ENCODE measurements around the gene GSTA5. TPM values are rescaled to one million over a fixed set of nuclear protein-coding genes. Genes with fewer than 3 reads are reported as not detected.
"Not testable (repeated sequence)": the region's sequence is repeated elsewhere in the genome, so short reads cannot be mapped to it uniquely, and the experiment has no call there.

Gene GSTA5
- total RNA-seq, 3 donors from 2014 or later (not counting 1 experiment from before 2014, with no cell fraction given), result not detected

DNA sequence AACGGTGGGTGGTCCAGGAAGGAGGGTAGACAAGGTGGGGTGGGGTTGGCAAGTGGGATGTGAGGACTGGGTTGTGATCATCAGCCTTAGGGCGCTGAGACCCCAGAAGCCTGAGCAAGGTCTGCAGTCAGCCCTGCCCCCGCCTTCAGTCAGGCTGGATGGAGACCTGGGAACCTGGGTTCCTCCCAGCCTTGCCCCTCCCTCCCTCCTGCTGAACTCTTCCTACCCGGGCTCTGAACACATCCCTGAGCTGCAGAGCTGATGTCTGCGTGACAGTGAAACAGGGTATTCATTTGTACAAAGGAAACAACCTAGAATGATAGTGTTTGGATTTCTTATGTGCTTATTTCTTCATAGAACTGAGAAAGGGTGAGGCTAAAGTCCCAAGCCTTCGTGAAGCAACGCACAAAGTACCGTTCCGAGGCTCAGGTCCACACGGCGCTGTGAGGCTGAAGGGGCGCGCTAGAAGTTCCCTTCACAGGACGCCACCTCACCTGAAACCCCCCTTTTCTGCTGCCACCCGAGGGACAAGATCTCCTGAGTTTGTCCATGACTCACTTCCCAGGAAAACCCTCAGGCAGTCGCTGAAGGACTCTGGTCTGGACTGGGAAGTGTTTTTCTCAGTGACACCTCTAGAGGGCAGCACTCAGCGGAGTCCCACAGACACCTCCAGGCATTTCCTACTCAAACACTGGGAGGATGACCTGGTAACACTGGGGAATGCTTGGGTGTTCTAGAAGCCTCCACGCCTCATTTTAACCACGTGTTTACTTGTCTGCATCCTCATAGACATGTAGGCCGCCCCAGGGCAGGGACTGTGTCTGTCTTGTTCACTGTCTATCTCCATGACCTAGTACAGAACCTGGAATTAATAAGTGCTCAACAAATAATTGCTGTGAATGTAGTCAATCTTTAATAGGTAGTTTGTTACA, 1.2 kb downstream of the GSTA5 start:
- H3K4me3 Mint-ChIP-seq, result no peak overlapping the region
- H3K36me3 Mint-ChIP-seq, result no peaks in the 10 kb centered on the region
- Histone ChIP-seq H3K27ac (ENCODE audit: low read length) (no peak overlapping the region), H3K36me3 (ENCODE audit: control insufficient read depth, insufficient read depth, low read length) (no peaks in the 10 kb centered on the region), H3K9me3 (ENCODE audit: control insufficient read depth, insufficient read depth, low read length) (no peaks in the 10 kb centered on the region), H3K27me3 (ENCODE audit: control insufficient read depth, insufficient read depth, low read length) (no peaks in the 10 kb centered on the region), H3K4me1 (ENCODE audit: control insufficient read depth, insufficient read depth, low read length) (no peaks in the 10 kb centered on the region), H3K4me3 (ENCODE audit: low read length) (no peak overlapping the region)
- TF ChIP-seq, protein P1, sequence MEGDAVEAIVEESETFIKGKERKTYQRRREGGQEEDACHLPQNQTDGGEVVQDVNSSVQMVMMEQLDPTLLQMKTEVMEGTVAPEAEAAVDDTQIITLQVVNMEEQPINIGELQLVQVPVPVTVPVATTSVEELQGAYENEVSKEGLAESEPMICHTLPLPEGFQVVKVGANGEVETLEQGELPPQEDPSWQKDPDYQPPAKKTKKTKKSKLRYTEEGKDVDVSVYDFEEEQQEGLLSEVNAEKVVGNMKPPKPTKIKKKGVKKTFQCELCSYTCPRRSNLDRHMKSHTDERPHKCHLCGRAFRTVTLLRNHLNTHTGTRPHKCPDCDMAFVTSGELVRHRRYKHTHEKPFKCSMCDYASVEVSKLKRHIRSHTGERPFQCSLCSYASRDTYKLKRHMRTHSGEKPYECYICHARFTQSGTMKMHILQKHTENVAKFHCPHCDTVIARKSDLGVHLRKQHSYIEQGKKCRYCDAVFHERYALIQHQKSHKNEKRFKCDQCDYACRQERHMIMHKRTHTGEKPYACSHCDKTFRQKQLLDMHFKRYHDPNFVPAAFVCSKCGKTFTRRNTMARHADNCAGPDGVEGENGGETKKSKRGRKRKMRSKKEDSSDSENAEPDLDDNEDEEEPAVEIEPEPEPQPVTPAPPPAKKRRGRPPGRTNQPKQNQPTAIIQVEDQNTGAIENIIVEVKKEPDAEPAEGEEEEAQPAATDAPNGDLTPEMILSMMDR (IDR thresholded peaks at IDR 0.05), result peak; percentile 72
- 63% methylated on average over 19 of the region's 20 CpGs for WGBS (ENCODE audit: insufficient coverage)
- H3K27ac Mint-ChIP-seq, result no peak overlapping the region
- H3K9me3 Mint-ChIP-seq, result no peaks in the 10 kb centered on the region
- intact Hi-C loops (cut with micrococcal nuclease), result no loop called here
- peak; percentile 72 to 89 (median 72) for ATAC-seq
- no peaks in the 10 kb centered on the region for H3K4me1 Mint-ChIP-seq
- peak; percentile 22 to 72 for DNase-seq
- peaks cover 26 to 55% of the 10 kb centered on the region in 2 donors for H3K27me3 Mint-ChIP-seq (ENCODE audit: low read depth in 2 of 2)

DNA sequence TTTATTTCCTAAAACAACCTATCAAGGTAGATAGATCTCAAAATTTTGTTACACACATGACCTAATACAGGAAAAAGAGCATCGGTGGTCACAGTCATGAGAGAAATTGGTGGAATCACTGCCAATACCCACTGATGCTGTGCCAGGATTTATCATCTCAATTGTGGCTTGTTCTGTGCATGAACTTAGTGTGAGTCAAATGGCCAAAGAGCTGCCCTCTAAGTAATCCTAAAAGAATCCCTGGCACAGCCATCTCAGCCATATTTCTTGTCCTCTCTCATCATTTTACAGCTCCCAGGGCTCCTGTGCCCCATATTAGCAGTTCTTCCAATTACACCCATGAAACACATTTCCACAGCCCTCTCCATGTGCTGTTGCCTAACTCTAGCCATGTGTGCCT, 6.1 kb downstream of the GSTA5 start:
- H3K36me3 ChIP-seq (ENCODE audit: control insufficient read depth, insufficient read depth, low read length), result no peaks in the 10 kb centered on the region
- ATAC-seq, result no peak
- TF ChIP-seq, protein P1 (IDR thresholded peaks at IDR 0.05), result no peak
- H3K27ac ChIP-seq (ENCODE audit: low read length), result no peak overlapping the region
- H3K27me3 Mint-ChIP-seq (ENCODE audit: low read depth in 2 of 2), result peaks cover 40 to 59% of the 10 kb centered on the region in 2 donors
- no peak for DNase-seq
- no peaks in the 10 kb centered on the region for H3K9me3 ChIP-seq (ENCODE audit: control insufficient read depth, insufficient read depth, low read length)
- intact Hi-C loops (cut with micrococcal nuclease), result no loop called here
- H3K36me3 Mint-ChIP-seq, result no peaks in the 10 kb centered on the region
- no peaks in the 10 kb centered on the region for H3K9me3 Mint-ChIP-seq
- WGBS (ENCODE audit: insufficient coverage), result 91% methylated on average over 1 of the region's 1 CpG
- no peak overlapping the region for H3K4me3 Mint-ChIP-seq
- H3K4me1 ChIP-seq (ENCODE audit: control insufficient read depth, insufficient read depth, low read length), result no peaks in the 10 kb centered on the region
- no peaks in the 10 kb centered on the region for H3K27me3 ChIP-seq (ENCODE audit: control insufficient read depth, insufficient read depth, low read length)
- no peak overlapping the region for H3K27ac Mint-ChIP-seq
- no peak overlapping the region for H3K4me3 ChIP-seq (ENCODE audit: low read length)
- no peaks in the 10 kb centered on the region for H3K4me1 Mint-ChIP-seq

DNA sequence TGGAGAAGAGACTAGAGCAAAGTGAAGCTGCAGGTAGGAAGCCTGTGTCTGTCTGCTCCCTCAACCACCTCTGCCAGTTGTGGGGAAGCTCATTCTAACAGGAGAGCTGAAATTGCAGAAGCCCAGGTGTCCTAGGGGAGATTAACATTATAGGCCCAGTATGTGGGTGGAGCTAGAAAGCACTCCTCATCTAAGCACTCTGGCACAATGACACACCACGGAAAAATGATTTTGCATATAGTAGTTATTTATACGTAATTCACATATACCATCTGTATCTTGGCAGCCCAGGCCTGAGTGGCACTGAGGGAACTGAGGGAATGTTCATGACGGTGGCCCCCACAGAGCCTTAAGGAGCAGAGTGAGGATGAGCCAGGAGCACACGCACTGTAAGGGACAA, 9.7 kb downstream of the GSTA5 start:
- H3K4me1 Mint-ChIP-seq; H3K9me3 Mint-ChIP-seq; H3K36me3 ChIP-seq (ENCODE audit: control insufficient read depth, insufficient read depth, low read length); intact Hi-C loops (cut with micrococcal nuclease); H3K27ac Mint-ChIP-seq; H3K27ac ChIP-seq (ENCODE audit: low read length); ATAC-seq; H3K27me3 ChIP-seq (ENCODE audit: control insufficient read depth, insufficient read depth, low read length); H3K4me3 Mint-ChIP-seq; H3K4me3 ChIP-seq (ENCODE audit: low read length); H3K9me3 ChIP-seq (ENCODE audit: control insufficient read depth, insufficient read depth, low read length); H3K4me1 ChIP-seq (ENCODE audit: control insufficient read depth, insufficient read depth, low read length); DNase-seq; H3K36me3 Mint-ChIP-seq: not testable (repeated sequence)
- H3K27me3 Mint-ChIP-seq (ENCODE audit: low read depth in 2 of 2), result peaks cover 28 to 33% of the 10 kb centered on the region in 2 donors
- no CpG with 5 or more reads among the region's 4 CpGs for WGBS (ENCODE audit: insufficient coverage)

DNA sequence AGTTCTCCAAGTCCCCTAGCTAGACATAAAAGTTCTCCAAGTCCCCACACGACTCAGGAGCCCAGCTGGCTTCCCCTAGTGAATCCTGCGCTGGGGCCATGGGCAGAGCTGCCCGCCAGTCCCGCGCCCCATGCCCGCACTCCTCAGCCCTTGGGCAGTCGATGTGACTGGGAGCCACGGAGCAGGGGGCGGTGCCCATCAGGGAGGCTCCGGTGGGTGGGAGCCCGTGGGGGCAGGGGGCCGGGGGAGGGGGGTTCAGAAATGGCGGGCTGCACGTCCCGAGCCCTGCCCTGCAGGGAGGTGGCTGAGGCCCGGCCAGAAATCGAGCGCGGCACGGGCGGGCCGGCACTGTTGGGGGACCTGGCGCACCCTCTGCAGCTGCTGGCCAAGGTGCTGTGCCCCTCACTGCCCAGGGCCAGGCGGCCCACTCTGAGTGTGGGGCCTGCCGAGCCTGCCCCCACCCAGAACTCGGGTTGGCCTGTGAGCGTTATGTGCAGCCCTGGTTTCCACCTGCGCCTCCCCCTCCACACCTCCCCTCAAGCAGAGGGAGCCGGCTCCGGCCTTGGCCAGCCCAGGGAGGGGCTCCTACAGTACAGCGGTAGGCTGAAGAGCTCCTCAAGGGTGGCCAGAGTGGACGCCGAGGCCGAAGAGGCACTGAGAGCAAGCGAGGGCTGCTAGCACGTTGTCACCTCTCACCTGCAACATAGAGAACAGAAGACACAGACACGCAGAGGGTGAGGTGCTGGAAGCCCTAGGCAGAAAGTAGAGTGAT, 11.4 kb downstream of the GSTA5 start:
- H3K36me3 Mint-ChIP-seq, result no peaks in the 10 kb centered on the region
- WGBS (ENCODE audit: insufficient coverage), result 89% methylated on average over 37 of the region's 37 CpGs
- TF ChIP-seq, protein P1 (IDR thresholded peaks at IDR 0.05), result no peak
- H3K4me1 Mint-ChIP-seq, result no peaks in the 10 kb centered on the region
- Histone ChIP-seq H3K27ac (ENCODE audit: low read length) (no peak overlapping the region), H3K9me3 (ENCODE audit: control insufficient read depth, insufficient read depth, low read length) (no peaks in the 10 kb centered on the region), H3K36me3 (ENCODE audit: control insufficient read depth, insufficient read depth, low read length) (no peaks in the 10 kb centered on the region), H3K4me1 (ENCODE audit: control insufficient read depth, insufficient read depth, low read length) (no peaks in the 10 kb centered on the region), H3K4me3 (ENCODE audit: low read length) (no peak overlapping the region), H3K27me3 (ENCODE audit: control insufficient read depth, insufficient read depth, low read length) (no peaks in the 10 kb centered on the region)
- H3K27me3 Mint-ChIP-seq (ENCODE audit: low read depth in 2 of 2), result peaks cover 17 to 18% of the 10 kb centered on the region in 2 donors
- DNase-seq, result no peak
- H3K27ac Mint-ChIP-seq, result no peak overlapping the region
- intact Hi-C loops (cut with micrococcal nuclease), result no loop called here
- H3K4me3 Mint-ChIP-seq, result no peak overlapping the region
- no peaks in the 10 kb centered on the region for H3K9me3 Mint-ChIP-seq
- ATAC-seq, result no peak

DNA sequence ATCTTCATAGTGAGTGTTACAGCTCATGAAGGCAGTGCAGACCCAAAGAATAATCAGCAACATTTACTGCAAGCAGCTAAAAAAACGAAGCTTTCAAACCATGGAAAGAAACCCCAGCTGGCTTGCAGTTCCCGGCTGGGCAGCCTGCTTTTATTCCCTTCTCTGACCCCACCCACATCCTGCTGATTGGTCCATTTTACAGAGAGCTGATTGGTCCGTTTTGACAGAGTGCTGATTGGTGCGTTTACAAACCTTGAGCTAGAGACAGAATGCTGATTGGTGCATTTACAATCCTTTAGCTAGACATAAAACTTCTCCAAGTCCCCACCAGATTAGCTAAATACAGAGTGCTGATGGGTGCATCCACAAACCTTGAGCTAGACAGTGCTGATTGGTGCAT, 12.0 kb downstream of the GSTA5 start:
- H3K27ac ChIP-seq (ENCODE audit: low read length); DNase-seq; H3K9me3 Mint-ChIP-seq; H3K27ac Mint-ChIP-seq; intact Hi-C loops (cut with micrococcal nuclease); H3K4me1 Mint-ChIP-seq; H3K36me3 ChIP-seq (ENCODE audit: control insufficient read depth, insufficient read depth, low read length); H3K27me3 ChIP-seq (ENCODE audit: control insufficient read depth, insufficient read depth, low read length); H3K4me3 Mint-ChIP-seq; H3K9me3 ChIP-seq (ENCODE audit: control insufficient read depth, insufficient read depth, low read length); ATAC-seq; H3K4me1 ChIP-seq (ENCODE audit: control insufficient read depth, insufficient read depth, low read length); H3K4me3 ChIP-seq (ENCODE audit: low read length); H3K36me3 Mint-ChIP-seq: not testable (repeated sequence)
- H3K27me3 Mint-ChIP-seq (ENCODE audit: low read depth in 2 of 2), result peaks cover 14 to 17% of the 10 kb centered on the region in 2 donors
- 84% methylated on average over 4 of the region's 4 CpGs for WGBS (ENCODE audit: insufficient coverage)

Measured in natural killer cell (primary cell).